GM12878 (cell line): ENCODE measurements around the gene SPSB2. TPM values are rescaled to one million over a fixed set of nuclear protein-coding genes. Genes with fewer than 3 reads are reported as not detected.

Experiments used
- ATAC-seq: fragments of 200-7000 bp; cut with Tn5 transposase; 3 replicates; pipeline ENCODE4 v1.9.1; 2020; ENCODE audit warnings: mild to moderate bottlenecking, moderate library complexity
- BruUV-seq: library from RNA; stranded (reverse); fragments of 400-500 nt; replicated peaks from 2 replicates; lab custom pipeline; 2021; lab: Mats Ljungman, UMichigan
- CTCF ChIA-PET: fragments of 300-600 bp; sonication (Branson Sonifier 250); formaldehyde crosslinking; extraction: SDS; loops from one replicate; lab custom pipeline; 2021; ENCODE audit warnings: inconsistent platforms; lab: Yijun Ruan, JAX
- POLR2A ChIA-PET: fragments of 350-600 bp; formaldehyde crosslinking; extraction: SDS; loops from one replicate; lab custom pipeline; 2021; ENCODE audit warnings: inconsistent platforms; lab: Charles Lee
- RAD21 ChIA-PET: fragments of 300-600 bp; sonication (Branson Sonifier 250); formaldehyde crosslinking; loops from one replicate; lab custom pipeline; 2023; ENCODE audit warnings: antibody characterized with exemption; ENCODE audit not compliant: unreplicated experiment; lab: Charles Lee
- SMC1A ChIA-PET: fragments of 300-600 bp; sonication (Branson Sonifier 250); formaldehyde crosslinking; loops from one replicate; lab custom pipeline; 2023; ENCODE audit not compliant: unreplicated experiment, uncharacterized antibody; lab: Charles Lee
- DNase-seq: peaks from one replicate; pipeline ENCODE4 v3.0.0-alpha.2; 2011; ENCODE audit warnings: low read depth, low spot score
- FAIRE-seq: peaks from 3 replicates; lab custom pipeline; 2011; peaks lifted over from hg19 to GRCh38; lab: Jason Lieb, UNC
- H2AFZ ChIP-seq: 2 replicates; pipeline ENCODE4 v1.6.0; 2011; ENCODE audit warnings: low read depth, low read length, control low read depth; ENCODE audit not compliant: control insufficient read depth
- H3K27ac ChIP-seq: 2 replicates; pipeline ENCODE4 v1.5.1; 2011; ENCODE audit warnings: control low read depth; ENCODE audit not compliant: control insufficient read depth, insufficient read depth
- H3K27me3 ChIP-seq, 2 experiments: replicated peaks in 1 of 2; 2 replicates each; pipeline versions ENCODE4 v1.6.0 to v1.6.1; 2011; ENCODE audit warnings: low read length in 1 of 2; ENCODE audit not compliant: control insufficient read depth in 2 of 2, insufficient read depth in 2 of 2
- H3K36me3 ChIP-seq, 2 experiments: 2 replicates each; pipeline ENCODE4 v1.5.1; 2011; ENCODE audit warnings: low read length in 1 of 2; ENCODE audit not compliant: control insufficient read depth in 2 of 2, insufficient read depth in 2 of 2
- H3K4me1 ChIP-seq: 2 replicates; pipeline ENCODE4 v1.6.1; 2011; ENCODE audit warnings: mild to moderate bottlenecking, low read length, moderate library complexity, mixed read lengths; ENCODE audit not compliant: control insufficient read depth, insufficient read depth
- H3K4me2 ChIP-seq: 2 replicates; pipeline ENCODE4 v1.6.0; 2011; ENCODE audit warnings: control low read depth; ENCODE audit not compliant: control insufficient read depth, insufficient read depth
- H3K4me3 ChIP-seq: fragments of 200-600 bp; sonication (generic); 2 replicates; pipeline ENCODE4 v1.5.1; 2016
- H3K79me2 ChIP-seq: 2 replicates; pipeline ENCODE4 v1.6.0; 2011; ENCODE audit warnings: low read length; ENCODE audit not compliant: control insufficient read depth, insufficient read depth
- H3K9ac ChIP-seq: 2 replicates; pipeline ENCODE4 v1.8.0; 2011; ENCODE audit warnings: low read length, control low read depth, mixed read lengths; ENCODE audit not compliant: control insufficient read depth, insufficient read depth
- H3K9me3 ChIP-seq: replicated peaks from 3 replicates; pipeline ENCODE4 v1.5.1; 2011; ENCODE audit warnings: mild to moderate bottlenecking, low read length; ENCODE audit not compliant: control insufficient read depth, insufficient read depth
- H4K20me1 ChIP-seq: 2 replicates; pipeline ENCODE4 v1.6.0; 2011; ENCODE audit not compliant: control insufficient read depth, insufficient read depth
- CBFB ChIP-seq: IDR thresholded peaks from 2 replicates; pipeline ENCODE4 v1.6.1; 2016; ENCODE audit warnings: antibody characterized with exemption, low read depth
- CREB1 ChIP-seq: IDR thresholded peaks from 2 replicates; pipeline ENCODE4 v1.6.1; 2012; ENCODE audit warnings: low read depth, mild to moderate bottlenecking, inconsistent platforms
- CREM ChIP-seq: IDR thresholded peaks from 2 replicates; pipeline ENCODE4 v1.6.1; 2014; ENCODE audit warnings: antibody characterized with exemption, low read depth
- IKZF2 ChIP-seq, 2 experiments: fragments of 450-650 bp; IDR thresholded peaks; 2 replicates each; pipeline ENCODE4 v1.6.1; 2017; ENCODE audit warnings: mild to moderate bottlenecking in 2 of 2, moderate library complexity in 2 of 2
- NFYA ChIP-seq: IDR thresholded peaks from 2 replicates; pipeline ENCODE4 v1.6.1; 2011; ENCODE audit warnings: low read depth, mild to moderate bottlenecking, low read length, improper control_type of control experiment, borderline replicate concordance
- TCF7 ChIP-seq: IDR thresholded peaks from 2 replicates; pipeline ENCODE4 v1.6.1; 2014; ENCODE audit warnings: antibody characterized with exemption, borderline replicate concordance
- whole genome bisulfite sequencing: methylation state at CpG from one replicate; pipeline ENCODE4 v1.1.6; 2016; ENCODE audit warnings: low lambda C conversion rate; ENCODE audit not compliant: insufficient replicate concordance, insufficient coverage; ENCODE audit errors: missing lambda C conversion rate; 5-methylcytosine and 5-hydroxymethylcytosine counted together
- in situ Hi-C: fragments of 300-500 bp; cut with MboI; formaldehyde crosslinking; loops from 9 replicates; pipeline ENCODE4 v1.14.3; 2018; ENCODE audit warnings: mixed read lengths
- intact Hi-C: fragments of 100-400 bp; cut with micrococcal nuclease; formaldehyde crosslinking; loops from one replicate; pipeline ENCODE4 v1.14.2; 2022; ENCODE audit not compliant: unreplicated experiment
- polyA plus RNA-seq, 11 experiments: library from polyadenylated mRNA; depleted of rRNA in 4 of 11; unstranded in 6 of 11; stranded (reverse) in 5 of 11; fragments of >200 nt; fragmentation: Nextera tagmentation in 4 of 11; fragmentation: Illumina TruSeq in 1 of 11; extraction: Ambion mirVana in 4 of 11; extraction: Trizol in 1 of 11; gene quantifications; 1 replicate in 1 of 11; 2 replicates in 10 of 11; pipeline versions ENCODE4 v1.2.1 to v1.2.3, GENCODE V29; 2011 to 2016; ENCODE audit warnings: inconsistent platforms in 2 of 11, missing spikeins in 2 of 11, low read depth in 1 of 11
- total RNA-seq, 4 experiments: library from RNA; depleted of rRNA in 3 of 4; stranded (reverse); fragments of >200 nt in 3 of 4; fragmentation: Illumina TruSeq in 1 of 4; extraction: Trizol in 1 of 4; gene quantifications; 2 replicates each; pipeline versions ENCODE4 v1.2.1 to v1.2.3, GENCODE V29; 2013 to 2021
- TF ChIP-seq, protein P1 (sequence below): fragments of 450-650 bp; IDR thresholded peaks from 2 replicates; pipeline ENCODE4 v1.6.1; 2018; ENCODE audit warnings: mild to moderate bottlenecking, low read depth, moderate library complexity; ENCODE audit not compliant: partially characterized antibody
- TF ChIP-seq, protein P2 (sequence below): fragments of 450-650 bp; conservative IDR thresholded peaks from 2 replicates; pipeline ENCODE4 v1.6.1; 2017; ENCODE audit warnings: mild to moderate bottlenecking, moderate library complexity
- TF ChIP-seq, protein P3 (sequence below): fragments of 450-650 bp; IDR thresholded peaks from 2 replicates; pipeline ENCODE4 v1.6.1; 2017; ENCODE audit warnings: mild to moderate bottlenecking, low read depth, inconsistent platforms; ENCODE audit not compliant: poor library complexity, severe bottlenecking

Gene SPSB2
- total and polyA plus RNA-seq, 10 of the 15 experiments (the other 5 are each of a cell fraction or from before 2014, with no cell fraction given) = 0.08 to 5.6 (median 2.7) TPM

DNA sequence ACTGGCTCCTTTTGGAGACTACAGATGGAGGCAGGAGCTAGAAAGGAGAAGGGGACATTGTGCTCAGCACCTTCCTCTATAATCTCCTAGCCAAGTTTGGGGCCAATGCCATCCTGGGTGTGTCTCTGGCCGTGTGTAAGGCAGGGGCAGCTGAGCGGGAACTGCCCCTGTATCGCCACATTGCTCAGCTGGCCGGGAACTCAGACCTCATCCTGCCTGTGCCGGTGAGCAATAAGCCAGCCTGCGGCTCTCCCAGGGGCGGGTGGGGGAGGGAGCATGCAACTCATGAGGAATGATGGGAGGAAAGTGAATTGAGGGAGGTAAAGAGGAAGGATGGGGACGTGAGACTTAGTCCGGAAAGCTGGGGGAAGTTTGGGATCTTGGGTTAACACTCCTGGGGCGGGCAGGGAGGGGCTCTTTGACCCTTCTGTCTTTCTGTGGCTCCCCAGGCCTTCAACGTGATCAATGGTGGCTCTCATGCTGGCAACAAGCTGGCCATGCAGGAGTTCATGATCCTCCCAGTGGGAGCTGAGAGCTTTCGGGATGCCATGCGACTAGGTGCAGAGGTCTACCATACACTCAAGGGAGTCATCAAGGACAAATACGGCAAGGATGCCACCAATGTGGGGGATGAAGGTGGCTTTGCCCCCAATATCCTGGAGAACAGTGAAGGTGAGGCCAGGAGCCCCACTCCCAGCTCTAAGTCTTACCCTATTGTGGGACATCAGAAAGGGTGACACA, 44.6 kb upstream of the SPSB2 start (continued):
- TF ChIP-seq IKZF2 (IDR thresholded peaks at IDR 0.05) (no peak), CREB1 (no peak)

DNA sequence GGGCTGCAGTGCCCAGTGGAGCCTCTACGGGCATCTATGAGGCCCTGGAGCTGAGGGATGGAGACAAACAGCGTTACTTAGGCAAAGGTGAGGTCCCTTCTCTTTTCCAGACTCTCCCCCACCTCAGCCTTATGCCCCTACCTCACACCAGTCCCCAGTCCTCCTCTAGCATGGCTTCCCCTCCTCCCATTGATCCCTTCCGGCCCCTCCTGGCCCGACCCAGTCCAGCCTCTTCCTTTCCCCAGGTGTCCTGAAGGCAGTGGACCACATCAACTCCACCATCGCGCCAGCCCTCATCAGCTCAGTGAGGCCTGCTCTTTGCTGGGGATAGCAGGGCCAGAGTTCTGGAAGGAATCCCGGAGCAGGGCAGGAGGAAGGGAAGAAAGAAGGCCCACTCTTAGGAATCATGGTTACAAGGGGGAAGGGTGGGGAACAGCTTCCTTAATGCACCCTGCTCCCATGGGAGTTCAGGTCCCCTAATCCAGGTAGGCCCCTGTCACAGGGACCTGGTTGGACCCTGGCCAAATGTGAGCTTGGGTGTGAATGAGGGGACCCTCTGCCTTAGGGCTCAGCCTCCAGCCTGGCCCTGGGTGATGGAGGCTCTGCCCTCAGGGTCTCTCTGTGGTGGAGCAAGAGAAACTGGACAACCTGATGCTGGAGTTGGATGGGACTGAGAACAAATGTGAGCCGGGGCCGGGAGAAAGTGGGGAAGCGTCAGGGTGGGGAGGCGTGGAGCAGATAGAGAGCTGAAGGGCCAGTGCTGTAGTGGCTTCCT, 43.5 kb upstream of the SPSB2 start:
- Histone ChIP-seq H3K79me2 (peaks cover 23% of the 10 kb centered on the region), H2AFZ (no peak overlapping the region), H3K4me3 (no peak overlapping the region), H3K4me2 (peak overlapping the region; percentile 39; the same call in 1 of the 2 replicates), H3K36me3 (peaks cover 2 to 10% of the 10 kb centered on the region in 2 experiments; a peak in 2 of 4 replicates), H4K20me1 (no peaks in the 10 kb centered on the region), H3K9me3 (no peaks in the 10 kb centered on the region), H3K9ac (no peak overlapping the region; the same call in 1 of the 2 replicates), H3K27ac (no peak overlapping the region), H3K27me3 (no peaks in the 10 kb centered on the region), H3K4me1 (peaks cover 17% of the 10 kb centered on the region)
- ATAC-seq (no peak), FAIRE-seq (no peak), DNase-seq (no peak)
- SMC1A ChIA-PET = interaction anchor here (0.8 to 1.3 kb wide), 3 partner anchors 9 to 28 kb away, joined by 3 read pairs; no protein-coding TSS in a partner anchor
- 94% methylated on average over 11 of the region's 11 CpGs for WGBS
- POLR2A ChIA-PET = interaction anchor here (0.6 to 2.2 kb wide), 4 partner anchors 8 to 43 kb away, joined by 3 to 9 read pairs (median 4); partner anchors contain the start of genes C12orf57, RNU7-1 and SPSB2
- intact Hi-C loops = no loop called here
- CTCF ChIA-PET = interaction anchor here (0.6 to 1.9 kb wide), 6 partner anchors 9 to 48 kb away, joined by 3 to 7 read pairs (median 4); partner anchors contain the start of gene SPSB2
- in situ Hi-C loops = no loop called here
- no TSS peak for BruUV-seq
- RAD21 ChIA-PET = no interaction called here
- TF ChIP-seq CREM (no peak), NFYA (no peak), CBFB (no peak), TCF7 (no peak)
- TF ChIP-seq, protein P1, sequence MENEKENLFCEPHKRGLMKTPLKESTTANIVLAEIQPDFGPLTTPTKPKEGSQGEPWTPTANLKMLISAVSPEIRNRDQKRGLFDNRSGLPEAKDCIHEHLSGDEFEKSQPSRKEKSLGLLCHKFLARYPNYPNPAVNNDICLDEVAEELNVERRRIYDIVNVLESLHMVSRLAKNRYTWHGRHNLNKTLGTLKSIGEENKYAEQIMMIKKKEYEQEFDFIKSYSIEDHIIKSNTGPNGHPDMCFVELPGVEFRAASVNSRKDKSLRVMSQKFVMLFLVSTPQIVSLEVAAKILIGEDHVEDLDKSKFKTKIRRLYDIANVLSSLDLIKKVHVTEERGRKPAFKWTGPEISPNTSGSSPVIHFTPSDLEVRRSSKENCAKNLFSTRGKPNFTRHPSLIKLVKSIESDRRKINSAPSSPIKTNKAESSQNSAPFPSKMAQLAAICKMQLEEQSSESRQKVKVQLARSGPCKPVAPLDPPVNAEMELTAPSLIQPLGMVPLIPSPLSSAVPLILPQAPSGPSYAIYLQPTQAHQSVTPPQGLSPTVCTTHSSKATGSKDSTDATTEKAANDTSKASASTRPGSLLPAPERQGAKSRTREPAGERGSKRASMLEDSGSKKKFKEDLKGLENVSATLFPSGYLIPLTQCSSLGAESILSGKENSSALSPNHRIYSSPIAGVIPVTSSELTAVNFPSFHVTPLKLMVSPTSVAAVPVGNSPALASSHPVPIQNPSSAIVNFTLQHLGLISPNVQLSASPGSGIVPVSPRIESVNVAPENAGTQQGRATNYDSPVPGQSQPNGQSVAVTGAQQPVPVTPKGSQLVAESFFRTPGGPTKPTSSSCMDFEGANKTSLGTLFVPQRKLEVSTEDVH = no peak
- TF ChIP-seq, protein P2, sequence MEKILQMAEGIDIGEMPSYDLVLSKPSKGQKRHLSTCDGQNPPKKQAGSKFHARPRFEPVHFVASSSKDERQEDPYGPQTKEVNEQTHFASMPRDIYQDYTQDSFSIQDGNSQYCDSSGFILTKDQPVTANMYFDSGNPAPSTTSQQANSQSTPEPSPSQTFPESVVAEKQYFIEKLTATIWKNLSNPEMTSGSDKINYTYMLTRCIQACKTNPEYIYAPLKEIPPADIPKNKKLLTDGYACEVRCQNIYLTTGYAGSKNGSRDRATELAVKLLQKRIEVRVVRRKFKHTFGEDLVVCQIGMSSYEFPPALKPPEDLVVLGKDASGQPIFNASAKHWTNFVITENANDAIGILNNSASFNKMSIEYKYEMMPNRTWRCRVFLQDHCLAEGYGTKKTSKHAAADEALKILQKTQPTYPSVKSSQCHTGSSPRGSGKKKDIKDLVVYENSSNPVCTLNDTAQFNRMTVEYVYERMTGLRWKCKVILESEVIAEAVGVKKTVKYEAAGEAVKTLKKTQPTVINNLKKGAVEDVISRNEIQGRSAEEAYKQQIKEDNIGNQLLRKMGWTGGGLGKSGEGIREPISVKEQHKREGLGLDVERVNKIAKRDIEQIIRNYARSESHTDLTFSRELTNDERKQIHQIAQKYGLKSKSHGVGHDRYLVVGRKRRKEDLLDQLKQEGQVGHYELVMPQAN = no peak
- TF ChIP-seq, protein P3, sequence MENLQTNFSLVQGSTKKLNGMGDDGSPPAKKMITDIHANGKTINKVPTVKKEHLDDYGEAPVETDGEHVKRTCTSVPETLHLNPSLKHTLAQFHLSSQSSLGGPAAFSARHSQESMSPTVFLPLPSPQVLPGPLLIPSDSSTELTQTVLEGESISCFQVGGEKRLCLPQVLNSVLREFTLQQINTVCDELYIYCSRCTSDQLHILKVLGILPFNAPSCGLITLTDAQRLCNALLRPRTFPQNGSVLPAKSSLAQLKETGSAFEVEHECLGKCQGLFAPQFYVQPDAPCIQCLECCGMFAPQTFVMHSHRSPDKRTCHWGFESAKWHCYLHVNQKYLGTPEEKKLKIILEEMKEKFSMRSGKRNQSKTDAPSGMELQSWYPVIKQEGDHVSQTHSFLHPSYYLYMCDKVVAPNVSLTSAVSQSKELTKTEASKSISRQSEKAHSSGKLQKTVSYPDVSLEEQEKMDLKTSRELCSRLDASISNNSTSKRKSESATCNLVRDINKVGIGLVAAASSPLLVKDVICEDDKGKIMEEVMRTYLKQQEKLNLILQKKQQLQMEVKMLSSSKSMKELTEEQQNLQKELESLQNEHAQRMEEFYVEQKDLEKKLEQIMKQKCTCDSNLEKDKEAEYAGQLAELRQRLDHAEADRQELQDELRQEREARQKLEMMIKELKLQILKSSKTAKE = no peak
